SK-N-MC (cell line): Measurements from ENCODE around the gene GPATCH8.

Experiments used
- EZH2 ChIP-seq: fragments of 200-600 bp; sonication (generic); IDR thresholded peaks from one replicate; pipeline ENCODE4 v1.6.1; 2017; ENCODE audit warnings: antibody characterized with exemption
- POLR2AphosphoS5 ChIP-seq: IDR thresholded peaks from 2 replicates; pipeline ENCODE4 v1.6.1; 2012; ENCODE audit warnings: mild to moderate bottlenecking, low read depth, low read length, borderline replicate concordance

GRCh38 chr17:44356241-44356640 is 147.0 kb downstream of the GPATCH8 start:
- TF ChIP-seq EZH2 (no peak), POLR2AphosphoS5 (no peak)
